Measurements from ENCODE around the gene LRP1B.

GRCh38 chr2:140650825-140651224 lies 1480.0 kb downstream of the LRP1B start:
- no peak for TF ChIP-seq POLR2A (IDR thresholded peaks at IDR 0.05)
- TF ChIP-seq CTCF (IDR thresholded peaks at IDR 0.05): no peak

Measured in Peyer's patch (tissue), 4 donors.